B cell (primary cell): Measurements from ENCODE around the gene MOK. TPM values are rescaled to one million over a fixed set of nuclear protein-coding genes. Genes with fewer than 3 reads are reported as not detected.

ENCODE experiments used
- ATAC-seq: fragments of 200-7000 bp; cut with Tn5 transposase; one replicate; pipeline ENCODE4 v1.10.0; 2021; ENCODE audit warnings: low read depth, mild to moderate bottlenecking, moderate number of reproducible peaks, moderate library complexity
- CTCF ChIA-PET: fragments of 350-600 bp; sonication (Branson Sonifier 250); formaldehyde crosslinking; loops from one replicate; lab custom pipeline; 2021; ENCODE audit warnings: antibody characterized with exemption, inconsistent platforms; lab: Charles Lee
- POLR2A ChIA-PET: fragments of 350-600 bp; sonication (Branson Sonifier 250); formaldehyde crosslinking; loops from one replicate; lab custom pipeline; 2021; ENCODE audit warnings: antibody characterized with exemption; lab: Charles Lee
- DNase-seq: peaks from one replicate; pipeline ENCODE4 v3.0.0; 2013
- H2AFZ ChIP-seq: 2 replicates; pipeline ENCODE4 v1.6.1; 2012; ENCODE audit warnings: mild to moderate bottlenecking, low read depth, low read length; ENCODE audit not compliant: insufficient read depth, poor library complexity, severe bottlenecking
- H3K27ac ChIP-seq, 2 donors: 1 replicate in 1 of 2; 2 replicates in 1 of 2; pipeline ENCODE4 v1.5.1; 2012 to 2013; ENCODE audit warnings: low read length in 2 of 2, mild to moderate bottlenecking in 2 of 2, moderate library complexity in 1 of 2
- H3K27me3 ChIP-seq, 4 experiments: fragments of 200-600 bp in 1 of 4; sonication (generic) in 1 of 4; replicated peaks in 1 of 4; 1 replicate in 2 of 4; 2 replicates in 2 of 4; pipeline versions ENCODE4 v1.6.1 to v1.7.0; 2013 to 2016; ENCODE audit warnings: low read length in 3 of 4, mild to moderate bottlenecking in 2 of 4, mixed read lengths in 1 of 4, moderate library complexity in 1 of 4; ENCODE audit not compliant: insufficient read depth in 4 of 4, control insufficient read depth in 3 of 4; ENCODE audit errors: control extremely low read depth in 1 of 4
- H3K36me3 ChIP-seq, 2 experiments: replicated peaks in 1 of 2; 1 replicate in 1 of 2; 2 replicates in 1 of 2; pipeline versions ENCODE4 v1.6.1 to v1.7.1; 2013; ENCODE audit warnings: low read length in 1 of 2; ENCODE audit not compliant: insufficient read depth in 2 of 2, control insufficient read depth in 1 of 2; ENCODE audit errors: control extremely low read depth in 1 of 2, extremely low read depth in 1 of 2
- H3K4me1 ChIP-seq, 2 donors: fragments of 200-600 bp in 1 of 2; sonication (generic) in 1 of 2; 1 replicate in 1 of 2; 2 replicates in 1 of 2; pipeline versions ENCODE4 v1.5.1 to v1.6.1; 2013 to 2017; ENCODE audit warnings: low read length in 2 of 2; ENCODE audit not compliant: control insufficient read depth in 2 of 2, insufficient read depth in 2 of 2
- H3K4me2 ChIP-seq: replicated peaks from 2 replicates; pipeline ENCODE3; 2012; ENCODE audit warnings: mild to moderate bottlenecking, low read depth, low read length; ENCODE audit not compliant: poor library complexity, severe bottlenecking
- H3K4me3 ChIP-seq, 5 experiments: fragments of 200-600 bp in 1 of 5; sonication (generic) in 1 of 5; 1 replicate in 3 of 5; 2 replicates in 2 of 5; pipeline versions ENCODE4 v1.5.1 to v1.7.0; 2011 to 2016; ENCODE audit warnings: low read length in 4 of 5, mild to moderate bottlenecking in 4 of 5, low read depth in 2 of 5, control low read depth in 1 of 5, moderate library complexity in 1 of 5; ENCODE audit not compliant: insufficient read depth in 1 of 5; ENCODE audit errors: control extremely low read depth in 1 of 5, extremely low read depth in 1 of 5
- H3K79me2 ChIP-seq: fragments of 200-600 bp; sonication (generic); one replicate; pipeline ENCODE4 v1.6.0; 2016; ENCODE audit warnings: low read length; ENCODE audit not compliant: control insufficient read depth, insufficient read depth
- H3K9ac ChIP-seq: fragments of 200-600 bp; sonication (generic); 2 replicates; pipeline ENCODE4 v1.6.1; 2017; ENCODE audit warnings: mild to moderate bottlenecking, low read length, moderate library complexity
- H3K9me3 ChIP-seq, 3 donors: one replicate each; pipeline versions ENCODE4 v1.6.1 to v1.7.1; 2013; ENCODE audit warnings: low read length in 2 of 3; ENCODE audit not compliant: control insufficient read depth in 2 of 3, insufficient read depth in 1 of 3; ENCODE audit errors: control extremely low read depth in 1 of 3
- H4K20me1 ChIP-seq: 2 replicates; pipeline ENCODE4 v1.6.0; 2012; ENCODE audit warnings: mild to moderate bottlenecking, low read length; ENCODE audit not compliant: insufficient read depth, control insufficient read depth, poor library complexity, severe bottlenecking
- H3K27ac Mint-ChIP-seq: one replicate; pipeline ENCODE4 v1.8.0; 2021; ENCODE audit warnings: mixed read lengths
- H3K27me3 Mint-ChIP-seq: one replicate; pipeline ENCODE4 v1.8.0; 2021; ENCODE audit warnings: mixed read lengths
- H3K4me1 Mint-ChIP-seq: one replicate; pipeline ENCODE4 v1.8.0; 2021; ENCODE audit warnings: mixed read lengths
- H3K4me3 Mint-ChIP-seq: one replicate; pipeline ENCODE4 v1.8.0; 2021; ENCODE audit warnings: mixed read lengths
- H3K9me3 Mint-ChIP-seq: one replicate; pipeline ENCODE4 v1.8.0; 2022; ENCODE audit warnings: mixed read lengths; ENCODE audit not compliant: insufficient read depth
- CTCF ChIP-seq: fragments of 200-600 bp; IDR thresholded peaks from one replicate; pipeline ENCODE4 v1.8.0; 2022; ENCODE audit warnings: antibody characterized with exemption, mild to moderate bottlenecking
- EZH2 ChIP-seq: IDR thresholded peaks from 2 replicates; pipeline ENCODE4 v1.6.1; 2012; ENCODE audit warnings: borderline replicate concordance, low read depth, mild to moderate bottlenecking, moderate library complexity, low read length; ENCODE audit not compliant: insufficient read depth, poor library complexity, severe bottlenecking
- WGBS: methylation state at CpG from one replicate; pipeline ENCODE4 v1.1.5; 2013; ENCODE audit warnings: missing lambda C conversion rate; ENCODE audit not compliant: insufficient coverage; 5-methylcytosine and 5-hydroxymethylcytosine counted together
- intact Hi-C: fragments of 100-400 bp; cut with micrococcal nuclease; formaldehyde crosslinking; loops from one replicate; pipeline ENCODE4 v1.10.0; 2022
- polyA plus RNA-seq: library from polyadenylated mRNA; depleted of rRNA; stranded (reverse); fragments of >200 nt; gene quantifications from 2 replicates; pipeline ENCODE4 v1.2.3, GENCODE V29; 2012
- total RNA-seq, 2 donors: library from RNA; stranded (reverse); fragments of 120-200 nt in 1 of 2; gene quantifications; 1 replicate in 1 of 2; 2 replicates in 1 of 2; pipeline versions ENCODE4 v1.2.3 to v1.2.4, GENCODE V29; 2013 to 2022

MOK gene
- total and polyA plus RNA-seq, 2 donors (not counting 1 experiment from before 2014, with no cell fraction given) = 1.2 to 3.0 TPM

DNA sequence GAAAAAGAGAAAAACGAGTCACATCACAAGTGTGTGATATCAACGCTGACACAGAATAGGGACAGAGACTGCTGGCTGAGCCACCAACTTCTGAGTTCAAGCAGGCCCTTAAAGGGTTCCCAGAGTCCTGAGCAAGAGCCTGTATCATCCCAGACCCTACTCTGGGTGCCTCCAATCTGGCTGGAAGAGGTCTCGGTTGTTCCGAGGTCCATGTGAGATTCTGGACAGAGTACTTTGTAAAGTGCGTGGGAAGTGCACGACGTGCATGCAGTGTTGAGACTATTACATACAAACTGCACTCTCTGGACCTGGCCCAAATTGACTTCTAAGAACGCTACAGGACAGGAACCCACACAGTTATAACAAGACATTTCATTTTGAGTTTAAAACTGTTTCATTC is 40.6 kb downstream of the MOK start:
- Histone ChIP-seq H3K79me2 (no peaks in the 10 kb centered on the region), H3K4me2 (no peak overlapping the region), H2AFZ (no peak overlapping the region), H3K36me3 (no peaks in the 10 kb centered on the region), H3K9me3 (no peaks in the 10 kb centered on the region), H3K4me1 (no peaks in the 10 kb centered on the region), H3K9ac (no peak overlapping the region), H3K4me3 (no peak overlapping the region), H3K27ac (no peak overlapping the region), H4K20me1 (no peaks in the 10 kb centered on the region), H3K27me3 (no peaks in the 10 kb centered on the region)
- DNase-seq = no peak
- TF ChIP-seq EZH2 (no peak), CTCF (no peak)
- Mint-ChIP-seq H3K27me3 (no peaks in the 10 kb centered on the region), H3K4me1 (no peaks in the 10 kb centered on the region), H3K9me3 (no peaks in the 10 kb centered on the region), H3K4me3 (no peak overlapping the region), H3K27ac (no peak overlapping the region)
- intact Hi-C loops = no loop called here
- CTCF ChIA-PET = no interaction called here
- POLR2A ChIA-PET = no interaction called here
- WGBS = 71% methylated on average over 5 of the region's 8 CpGs
- no peak for ATAC-seq

DNA sequence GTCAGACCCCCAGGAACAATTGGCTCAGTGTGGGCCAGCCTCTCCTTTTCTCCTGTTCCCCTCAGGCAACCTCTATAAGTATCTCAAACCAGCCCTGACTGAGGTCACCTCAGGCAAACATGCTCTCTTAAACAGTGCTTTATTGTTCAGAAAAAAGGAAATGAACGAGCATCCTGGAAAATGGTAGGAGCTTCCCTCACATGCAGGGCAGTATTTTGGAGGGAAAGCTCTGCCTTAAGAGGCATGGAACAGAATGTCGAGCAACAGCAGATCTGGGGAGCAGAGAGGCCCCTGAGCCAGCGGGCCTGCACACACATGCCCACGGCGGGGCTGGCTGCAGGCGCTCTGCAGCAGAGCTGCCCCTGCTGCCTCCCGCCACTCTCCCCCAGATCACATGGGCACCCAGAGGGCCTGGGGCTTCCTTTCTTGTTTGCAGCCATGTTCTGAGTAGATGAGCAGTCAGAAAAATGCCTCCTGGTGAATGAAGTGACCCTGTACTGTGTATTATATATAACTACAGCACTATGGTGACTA is 42.0 kb downstream of the MOK start:
- no peak for ATAC-seq
- Histone ChIP-seq H3K4me1 (no peaks in the 10 kb centered on the region), H2AFZ (no peak overlapping the region), H3K4me2 (no peak overlapping the region), H3K79me2 (no peaks in the 10 kb centered on the region), H3K27me3 (no peaks in the 10 kb centered on the region), H4K20me1 (no peaks in the 10 kb centered on the region), H3K4me3 (no peak overlapping the region), H3K9ac (no peak overlapping the region), H3K9me3 (no peaks in the 10 kb centered on the region), H3K36me3 (no peaks in the 10 kb centered on the region), H3K27ac (no peak overlapping the region)
- ChIA-PET POLR2A (no interaction called here), CTCF (no interaction called here)
- no peak for DNase-seq
- peaks cover 5% of the 10 kb centered on the region for H3K27me3 Mint-ChIP-seq
- no peak overlapping the region for H3K27ac Mint-ChIP-seq
- intact Hi-C loops = no loop called here
- H3K9me3 Mint-ChIP-seq = no peaks in the 10 kb centered on the region
- H3K4me3 Mint-ChIP-seq = no peak overlapping the region
- WGBS = 83% methylated on average over 2 of the region's 7 CpGs
- TF ChIP-seq CTCF = no peak
- TF ChIP-seq EZH2 = no peak
- H3K4me1 Mint-ChIP-seq = no peaks in the 10 kb centered on the region
